Peyer's patch (tissue), 4 donors: ENCODE results near the gene DOCK4.

Experiments used
- POLR2A ChIP-seq, 2 donors: fragments of 450-650 bp; IDR thresholded peaks; one replicate each; pipeline ENCODE4 v1.5.1; 2017; ENCODE audit warnings: antibody characterized with exemption in 2 of 2, mild to moderate bottlenecking in 2 of 2, moderate library complexity in 2 of 2
- TF ChIP-seq, protein P1 (sequence below), 6 experiments: fragments of 450-650 bp in 4 of 6; fragments of 200-600 bp in 2 of 6; sonication (generic) in 1 of 6; IDR thresholded peaks; one replicate each; pipeline ENCODE4 v1.5.1; 2017 to 2019; ENCODE audit warnings: antibody characterized with exemption in 6 of 6, mild to moderate bottlenecking in 3 of 6, moderate library complexity in 1 of 6

DNA sequence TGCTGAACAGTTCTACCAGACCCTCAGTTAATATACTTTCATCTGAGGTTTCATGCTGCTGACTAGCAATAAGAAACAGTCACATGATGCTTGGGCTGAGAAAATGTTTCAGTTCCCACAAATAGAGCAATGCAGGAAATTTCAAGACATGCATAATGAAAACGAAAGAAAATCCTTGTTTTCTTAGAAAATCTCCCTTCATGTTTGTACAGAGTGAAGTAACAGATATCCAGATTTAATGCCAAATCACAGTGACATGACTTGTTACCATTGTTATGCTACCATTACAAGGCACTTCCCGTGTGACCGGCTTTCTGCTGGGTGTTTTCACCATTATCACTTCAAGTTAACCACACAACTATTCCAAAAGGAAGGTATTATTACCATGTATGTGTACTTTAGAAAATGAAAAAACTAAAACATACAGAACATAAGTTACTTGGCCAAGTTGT lies 121.7 kb downstream of the DOCK4 start:
- TF ChIP-seq, protein P1, sequence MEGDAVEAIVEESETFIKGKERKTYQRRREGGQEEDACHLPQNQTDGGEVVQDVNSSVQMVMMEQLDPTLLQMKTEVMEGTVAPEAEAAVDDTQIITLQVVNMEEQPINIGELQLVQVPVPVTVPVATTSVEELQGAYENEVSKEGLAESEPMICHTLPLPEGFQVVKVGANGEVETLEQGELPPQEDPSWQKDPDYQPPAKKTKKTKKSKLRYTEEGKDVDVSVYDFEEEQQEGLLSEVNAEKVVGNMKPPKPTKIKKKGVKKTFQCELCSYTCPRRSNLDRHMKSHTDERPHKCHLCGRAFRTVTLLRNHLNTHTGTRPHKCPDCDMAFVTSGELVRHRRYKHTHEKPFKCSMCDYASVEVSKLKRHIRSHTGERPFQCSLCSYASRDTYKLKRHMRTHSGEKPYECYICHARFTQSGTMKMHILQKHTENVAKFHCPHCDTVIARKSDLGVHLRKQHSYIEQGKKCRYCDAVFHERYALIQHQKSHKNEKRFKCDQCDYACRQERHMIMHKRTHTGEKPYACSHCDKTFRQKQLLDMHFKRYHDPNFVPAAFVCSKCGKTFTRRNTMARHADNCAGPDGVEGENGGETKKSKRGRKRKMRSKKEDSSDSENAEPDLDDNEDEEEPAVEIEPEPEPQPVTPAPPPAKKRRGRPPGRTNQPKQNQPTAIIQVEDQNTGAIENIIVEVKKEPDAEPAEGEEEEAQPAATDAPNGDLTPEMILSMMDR (IDR thresholded peaks at IDR 0.05), result no peak
- TF ChIP-seq POLR2A (IDR thresholded peaks at IDR 0.05), result no peak
